HepG2 (cell line): ENCODE measurements around the gene CLIC1. TPM values are rescaled to one million over a fixed set of nuclear protein-coding genes. Genes with fewer than 3 reads are reported as not detected.
A peak's percentile ranks its signal among the peaks of the same experiment; 100 is the strongest.

Experiments
- DNMT1 ChIP-seq: sonication (generic); formaldehyde crosslinking; IDR thresholded peaks from 2 replicates; pipeline ENCODE4 v1.5.1; 2020; ENCODE audit warnings: mild to moderate bottlenecking, missing genetic modification reagents
- DR1 ChIP-seq: sonication (generic); formaldehyde crosslinking; IDR thresholded peaks from 2 replicates; pipeline ENCODE4 v1.8.0; 2021; ENCODE audit warnings: mild to moderate bottlenecking, missing genetic modification reagents, inconsistent platforms
- ELF4 ChIP-seq: sonication (generic); formaldehyde crosslinking; IDR thresholded peaks from 2 replicates; pipeline ENCODE4 v1.5.0; 2020; ENCODE audit warnings: missing genetic modification reagents, mild to moderate bottlenecking, moderate library complexity, borderline replicate concordance
- MIER3 ChIP-seq: IDR thresholded peaks from 2 replicates; pipeline ENCODE4 v1.6.1; 2016; ENCODE audit warnings: missing compliant biosample characterization, borderline replicate concordance
- MNT ChIP-seq: fragments of 450-650 bp; IDR thresholded peaks from 2 replicates; pipeline ENCODE4 v1.6.1; 2016
- MTERF4 ChIP-seq: sonication (generic); formaldehyde crosslinking; IDR thresholded peaks from 2 replicates; pipeline ENCODE4 v1.8.0; 2023; ENCODE audit warnings: mild to moderate bottlenecking, missing genetic modification reagents
- NR2C2 ChIP-seq: sonication (generic); formaldehyde crosslinking; IDR thresholded peaks from 2 replicates; pipeline ENCODE4 v1.4.0; 2020; ENCODE audit warnings: missing genetic modification reagents, mild to moderate bottlenecking, moderate library complexity, borderline replicate concordance
- NR2F1 ChIP-seq, 2 experiments: fragments of 450-650 bp in 1 of 2; formaldehyde crosslinking in 1 of 2; IDR thresholded peaks; 2 replicates each; pipeline versions ENCODE4 v1.5.0 to v1.6.1; 2016 to 2020; ENCODE audit warnings: mild to moderate bottlenecking in 1 of 2, missing compliant biosample characterization in 1 of 2, missing genetic modification reagents in 1 of 2, moderate library complexity in 1 of 2
- POLR2AphosphoS2 ChIP-seq: IDR thresholded peaks from 2 replicates; pipeline ENCODE4 v1.6.1; 2011; ENCODE audit warnings: low read depth, low read length, improper control_type of control experiment
- SALL1 ChIP-seq: sonication (generic); formaldehyde crosslinking; IDR thresholded peaks from 2 replicates; pipeline ENCODE4 v1.8.0; 2022; ENCODE audit warnings: mild to moderate bottlenecking, missing genetic modification reagents
- ZBTB46 ChIP-seq: sonication (generic); formaldehyde crosslinking; IDR thresholded peaks from 2 replicates; pipeline ENCODE4 v1.4.0; 2020; ENCODE audit warnings: mild to moderate bottlenecking, missing genetic modification reagents, borderline replicate concordance
- ZBTB7B ChIP-seq: sonication (generic); formaldehyde crosslinking; IDR thresholded peaks from 2 replicates; pipeline ENCODE4 v1.4.0; 2020; ENCODE audit warnings: missing genetic modification reagents
- ZKSCAN8 ChIP-seq: IDR thresholded peaks from 2 replicates; pipeline ENCODE4 v1.6.1; 2016; ENCODE audit warnings: borderline replicate concordance, missing genetic modification reagents, missing compliant biosample characterization
- ZNF337 ChIP-seq: sonication (generic); formaldehyde crosslinking; IDR thresholded peaks from 2 replicates; pipeline ENCODE4 v1.5.1; 2020; ENCODE audit warnings: missing genetic modification reagents, low read depth, mild to moderate bottlenecking, borderline replicate concordance
- ZNF430 ChIP-seq: sonication (generic); formaldehyde crosslinking; IDR thresholded peaks from 2 replicates; pipeline ENCODE4 v1.9.0; 2021; ENCODE audit warnings: mild to moderate bottlenecking, missing genetic modification reagents
- ZNF556 ChIP-seq: sonication (generic); formaldehyde crosslinking; IDR thresholded peaks from 2 replicates; pipeline ENCODE4 v1.4.0; 2020; ENCODE audit warnings: mild to moderate bottlenecking, missing genetic modification reagents, borderline replicate concordance
- ZNF652 ChIP-seq: IDR thresholded peaks from 2 replicates; pipeline ENCODE4 v1.6.1; 2016; ENCODE audit warnings: low read depth, borderline replicate concordance
- ZNF850 ChIP-seq: sonication (generic); formaldehyde crosslinking; conservative IDR thresholded peaks from 2 replicates; pipeline ENCODE4 v1.9.0; 2021; ENCODE audit warnings: mild to moderate bottlenecking, missing genetic modification reagents
- ZSCAN21 ChIP-seq: sonication (generic); formaldehyde crosslinking; IDR thresholded peaks from 2 replicates; pipeline ENCODE4 v1.8.0; 2022; ENCODE audit warnings: mild to moderate bottlenecking, missing genetic modification reagents, moderate library complexity, borderline replicate concordance
- polyA plus RNA-seq, 8 experiments: library from polyadenylated mRNA; depleted of rRNA in 3 of 8; stranded (reverse) in 7 of 8; unstranded in 1 of 8; fragments of >200 nt; fragmentation: Illumina TruSeq in 4 of 8; extraction: Trizol in 4 of 8; gene quantifications; 2 replicates each; pipeline versions ENCODE4 v1.2.1 to v1.2.3, GENCODE V29; 2011 to 2016; ENCODE audit warnings: low read depth in 4 of 8, missing spikeins in 1 of 8, mixed read lengths in 1 of 8; ENCODE audit not compliant: insufficient read depth in 1 of 8
- total RNA-seq, 5 experiments: library from RNA; depleted of rRNA; stranded (reverse); fragments of >200 nt; fragmentation: Illumina TruSeq; extraction: Trizol; gene quantifications; 2 replicates each; pipeline ENCODE4 v1.2.3, GENCODE V29; 2016; ENCODE audit warnings: low read depth in 1 of 5
- TF ChIP-seq, protein P1 (sequence below): sonication (generic); formaldehyde crosslinking; IDR thresholded peaks from 2 replicates; pipeline ENCODE4 v1.4.0; 2020; ENCODE audit warnings: mild to moderate bottlenecking, missing genetic modification reagents

Gene CLIC1
- total and polyA plus RNA-seq, 2 of the 13 experiments (the other 11 are each of a cell fraction or from before 2014, with no cell fraction given) = 602 to 891 TPM

- peak; percentile 45; the same call in 1 of the 2 replicates for TF ChIP-seq NR2C2 (CRISPR knock-in tag)
- 0 out of 2 replicates have a peak, but pooled peaks have one; percentile 34 for TF ChIP-seq POLR2AphosphoS2
- peak; percentile 70; the same call in 1 of the 2 replicates for TF ChIP-seq ZKSCAN8 (CRISPR knock-in tag)
- TF ChIP-seq, protein P1, sequence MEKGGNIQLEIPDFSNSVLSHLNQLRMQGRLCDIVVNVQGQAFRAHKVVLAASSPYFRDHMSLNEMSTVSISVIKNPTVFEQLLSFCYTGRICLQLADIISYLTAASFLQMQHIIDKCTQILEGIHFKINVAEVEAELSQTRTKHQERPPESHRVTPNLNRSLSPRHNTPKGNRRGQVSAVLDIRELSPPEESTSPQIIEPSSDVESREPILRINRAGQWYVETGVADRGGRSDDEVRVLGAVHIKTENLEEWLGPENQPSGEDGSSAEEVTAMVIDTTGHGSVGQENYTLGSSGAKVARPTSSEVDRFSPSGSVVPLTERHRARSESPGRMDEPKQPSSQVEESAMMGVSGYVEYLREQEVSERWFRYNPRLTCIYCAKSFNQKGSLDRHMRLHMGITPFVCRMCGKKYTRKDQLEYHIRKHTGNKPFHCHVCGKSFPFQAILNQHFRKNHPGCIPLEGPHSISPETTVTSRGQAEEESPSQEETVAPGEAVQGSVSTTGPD = no peak
- TF ChIP-seq DR1 (CRISPR knock-in tag) = 0 out of 2 replicates have a peak, but pooled peaks have one; percentile 14
- no peak for TF ChIP-seq ZBTB46 (CRISPR knock-in tag)
- TF ChIP-seq MIER3 (CRISPR knock-in tag) = peak; percentile 81
- TF ChIP-seq ZNF556 = peak; percentile 83; the same call in 1 of the 2 replicates
- TF ChIP-seq ZNF850 (CRISPR knock-in tag) = no peak
- peak; percentile 12; the same call in 1 of the 2 replicates for TF ChIP-seq DNMT1 (CRISPR knock-in tag)
- peak; percentile 68; the same call in 1 of the 2 replicates for TF ChIP-seq ELF4 (CRISPR knock-in tag)
- peak in 1 of 2 experiments; percentile 59; a peak in 1 of 4 replicates for TF ChIP-seq NR2F1 (CRISPR knock-in tag; IDR thresholded peaks at IDR 0.05)
- peak; percentile 5; the same call in 1 of the 2 replicates for TF ChIP-seq MNT
- peak; percentile 90 for TF ChIP-seq ZBTB7B
- 0 out of 2 replicates have a peak, but pooled peaks have one; percentile 33 for TF ChIP-seq ZSCAN21 (CRISPR knock-in tag)
- peak; percentile 39 for TF ChIP-seq SALL1 (CRISPR knock-in tag)
- TF ChIP-seq MTERF4 (CRISPR knock-in tag) = 0 out of 2 replicates have a peak, but pooled peaks have one; percentile 30
- TF ChIP-seq ZNF652 (CRISPR knock-in tag) = peak; percentile 100
- TF ChIP-seq ZNF430 = peak; percentile 77
- TF ChIP-seq ZNF337 = peak; percentile 37; the same call in 1 of the 2 replicates
Measured at GRCh38 chr6:31729515-31729978, 6.8 kb downstream of the CLIC1 start (continued).
